HS-27A (cell line): ENCODE data around the gene AKAP10.
"Not testable (repeated sequence)": the region's sequence is repeated elsewhere in the genome, so short reads cannot be mapped to it uniquely, and the experiment has no call there.

Experiments used
- DNase-seq: peaks from one replicate; pipeline ENCODE4 v3.0.0-alpha.2; 2012; ENCODE audit warnings: low read depth, missing footprints

AKAP10 gene, protein sequence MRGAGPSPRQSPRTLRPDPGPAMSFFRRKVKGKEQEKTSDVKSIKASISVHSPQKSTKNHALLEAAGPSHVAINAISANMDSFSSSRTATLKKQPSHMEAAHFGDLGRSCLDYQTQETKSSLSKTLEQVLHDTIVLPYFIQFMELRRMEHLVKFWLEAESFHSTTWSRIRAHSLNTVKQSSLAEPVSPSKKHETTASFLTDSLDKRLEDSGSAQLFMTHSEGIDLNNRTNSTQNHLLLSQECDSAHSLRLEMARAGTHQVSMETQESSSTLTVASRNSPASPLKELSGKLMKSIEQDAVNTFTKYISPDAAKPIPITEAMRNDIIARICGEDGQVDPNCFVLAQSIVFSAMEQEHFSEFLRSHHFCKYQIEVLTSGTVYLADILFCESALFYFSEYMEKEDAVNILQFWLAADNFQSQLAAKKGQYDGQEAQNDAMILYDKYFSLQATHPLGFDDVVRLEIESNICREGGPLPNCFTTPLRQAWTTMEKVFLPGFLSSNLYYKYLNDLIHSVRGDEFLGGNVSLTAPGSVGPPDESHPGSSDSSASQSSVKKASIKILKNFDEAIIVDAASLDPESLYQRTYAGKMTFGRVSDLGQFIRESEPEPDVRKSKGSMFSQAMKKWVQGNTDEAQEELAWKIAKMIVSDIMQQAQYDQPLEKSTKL

GRCh38 chr17:19977293-19978208 is at the start of gene AKAP10:
AKAP10 (minus strand) TSS chr17:19977828; CDS start chr17:19977679, 149 bp downstream.
- peak; percentile 72 for DNase-seq

GRCh38 chr17:20026960-20027359 is 49.3 kb upstream of the AKAP10 start:
- DNase-seq: no peak

GRCh38 chr17:20022701-20023100 is 45.1 kb upstream of the AKAP10 start:
- no peak for DNase-seq

GRCh38 chr17:20016475-20016992 is 38.9 kb upstream of the AKAP10 start:
- DNase-seq: not testable (repeated sequence)

- no peak for DNase-seq
These were observed 34.4 kb upstream of the AKAP10 start for GRCh38 chr17:20012017-20012536.

DNA sequence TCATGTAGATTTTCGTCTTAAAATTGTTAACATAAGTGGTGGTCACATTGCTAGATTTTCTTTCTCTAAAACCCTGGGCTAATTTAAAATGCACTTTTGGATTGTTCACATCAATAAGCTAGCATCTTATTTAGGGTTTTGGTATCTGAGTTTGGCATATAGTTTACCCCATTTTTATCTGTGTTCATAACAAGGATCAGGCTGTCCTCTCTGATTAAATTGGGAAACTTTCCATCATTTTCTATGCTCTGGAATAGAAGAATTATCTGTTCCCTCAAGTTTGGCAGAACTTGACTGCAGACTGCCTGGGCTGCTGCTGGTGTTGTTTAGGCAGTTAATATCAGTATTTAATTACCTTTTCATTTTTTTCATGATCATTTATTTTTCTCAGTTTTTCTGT is 33.3 kb upstream of the AKAP10 start:
- DNase-seq: no peak

DNA sequence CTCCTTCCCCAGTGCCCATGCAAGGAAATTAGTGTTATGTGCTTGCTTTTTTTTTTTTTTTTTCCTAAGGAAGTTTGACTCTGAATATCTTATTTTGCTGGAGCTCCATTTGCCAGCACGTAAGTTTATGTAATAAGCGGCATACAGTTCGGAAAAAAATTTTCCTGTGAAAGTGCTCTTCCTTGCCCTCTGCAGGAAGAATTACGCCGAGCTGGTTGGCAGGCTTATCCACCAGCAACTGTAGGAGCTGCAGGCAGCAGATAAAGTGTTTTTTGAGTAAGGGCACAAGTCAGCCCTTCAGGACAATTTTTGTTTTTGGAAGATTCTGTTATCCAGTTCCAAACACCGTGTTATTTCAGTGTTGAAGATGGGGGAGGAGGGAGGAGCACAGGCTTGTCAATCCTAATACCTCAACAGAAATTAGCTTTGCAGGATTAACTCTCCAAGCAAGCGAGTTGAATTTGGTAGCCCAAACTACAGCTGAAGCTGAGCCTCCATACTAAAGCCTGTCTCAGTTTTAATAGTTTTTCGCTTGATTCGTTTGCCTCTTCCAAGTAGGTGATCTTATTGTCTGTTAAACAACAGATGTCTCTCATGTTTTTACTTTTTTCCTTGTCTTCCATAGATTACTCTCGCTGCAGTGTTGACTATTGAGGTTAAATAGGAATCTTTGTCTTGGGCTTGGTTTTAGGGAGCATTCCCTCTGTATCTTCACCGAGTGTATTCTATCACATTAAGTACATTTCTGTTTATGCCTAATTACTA is 32.7 kb upstream of the AKAP10 start:
- DNase-seq: peak; percentile 26

DNA sequence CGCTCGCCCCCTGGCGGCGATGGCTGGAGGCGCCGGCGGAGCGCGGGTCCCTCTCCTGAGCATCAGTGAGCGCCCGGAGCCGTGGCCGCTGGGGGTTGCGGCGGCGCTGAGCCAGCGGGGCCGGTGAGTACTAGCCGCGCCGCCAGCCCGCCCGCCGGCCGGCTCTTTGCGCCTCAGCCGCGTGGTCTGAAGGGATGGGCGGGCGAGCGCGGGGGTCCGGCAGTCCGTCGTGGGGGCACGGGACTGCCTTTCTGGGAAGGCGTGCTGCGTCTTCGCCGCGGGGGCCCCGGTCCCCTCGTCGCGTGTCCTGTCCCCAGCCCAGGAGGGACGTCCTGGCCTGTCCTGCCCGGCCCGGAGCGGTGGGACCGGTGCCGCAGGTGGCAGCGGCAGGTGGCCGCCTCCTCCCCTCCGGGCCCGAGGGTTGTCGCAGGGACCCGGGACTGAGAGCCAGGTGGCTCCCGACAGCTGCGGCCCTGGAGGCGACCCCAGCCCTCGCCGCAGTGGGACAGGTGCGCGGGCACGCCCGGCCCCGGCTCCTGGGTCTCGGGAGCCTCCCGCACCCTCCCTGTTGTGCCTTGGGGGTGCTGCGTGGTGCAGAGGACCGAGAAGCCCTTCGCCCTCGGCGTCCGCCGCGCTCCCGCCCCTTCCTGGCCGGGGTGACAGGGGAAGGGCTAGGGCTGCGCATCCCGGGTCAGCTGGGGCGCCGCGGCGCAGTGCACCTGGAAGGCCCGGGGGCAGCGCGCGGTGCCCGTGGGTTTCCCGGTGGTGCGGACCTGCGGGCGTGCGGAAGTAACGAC is 31.9 kb upstream of the AKAP10 start, which contains the start of gene SPECC1:
Gene SPECC1 (plus strand): TSS at position 58 of the 797 bp plus-strand sequence. CDS start 87,293 bp downstream, outside the sequence.
- peak; percentile 36 for DNase-seq

DNA sequence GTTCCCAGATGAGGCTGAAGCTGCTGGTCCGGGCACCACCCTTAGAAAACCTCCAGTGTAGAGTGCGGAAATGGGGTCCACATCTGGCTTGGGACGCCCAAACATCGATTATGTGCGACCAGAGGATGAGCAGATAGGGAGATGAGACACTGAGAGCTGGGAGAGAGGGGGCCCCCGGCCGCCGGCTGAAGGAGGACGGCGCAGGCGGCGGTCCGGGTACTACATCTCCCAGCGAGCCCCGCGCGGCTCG is 31.3 kb upstream of the AKAP10 start:
- DNase-seq: peak; percentile 15

DNA sequence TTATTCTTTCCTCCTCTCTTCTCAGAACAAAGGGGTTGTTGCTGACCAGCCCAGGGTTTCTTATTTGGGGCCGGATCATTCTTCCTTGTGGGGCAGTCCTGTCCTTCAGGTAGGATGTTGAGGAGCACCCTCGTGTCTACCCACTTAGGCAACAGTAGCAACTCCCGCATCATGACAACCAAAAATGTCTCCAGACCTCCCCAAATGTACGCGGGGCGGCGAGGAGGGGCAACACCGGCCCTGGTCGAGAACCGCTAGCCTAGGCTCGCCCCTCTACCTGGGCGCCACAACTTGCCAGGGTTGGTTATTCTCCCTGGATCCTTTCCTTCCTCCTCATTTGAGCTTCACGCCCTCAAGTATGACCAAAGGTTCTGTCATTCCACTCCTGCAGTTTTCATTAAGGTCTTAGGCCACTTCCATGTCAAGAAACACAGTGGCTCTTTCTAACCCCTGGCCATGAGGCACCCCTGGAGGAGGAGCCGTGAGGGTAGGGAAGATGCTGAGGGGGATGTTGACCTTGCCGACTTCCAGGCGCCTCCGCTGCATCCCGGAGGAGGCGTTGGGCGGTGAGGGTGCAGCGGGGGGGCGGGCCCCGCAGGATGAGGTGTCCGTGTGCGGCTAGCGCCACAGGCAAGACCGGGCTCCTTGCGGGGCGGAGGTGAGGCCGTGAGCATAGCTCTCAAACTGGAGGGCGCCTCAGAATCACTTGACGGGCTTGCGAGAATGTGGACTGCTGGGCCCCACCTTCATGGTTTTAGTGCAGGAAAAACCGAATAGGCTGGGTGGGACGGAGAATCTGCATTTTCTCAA is 30.8 kb upstream of the AKAP10 start:
- no peak for DNase-seq

- DNase-seq: no peak
These were observed 18.9 kb upstream of the AKAP10 start for GRCh38 chr17:19996502-19996901.

DNA sequence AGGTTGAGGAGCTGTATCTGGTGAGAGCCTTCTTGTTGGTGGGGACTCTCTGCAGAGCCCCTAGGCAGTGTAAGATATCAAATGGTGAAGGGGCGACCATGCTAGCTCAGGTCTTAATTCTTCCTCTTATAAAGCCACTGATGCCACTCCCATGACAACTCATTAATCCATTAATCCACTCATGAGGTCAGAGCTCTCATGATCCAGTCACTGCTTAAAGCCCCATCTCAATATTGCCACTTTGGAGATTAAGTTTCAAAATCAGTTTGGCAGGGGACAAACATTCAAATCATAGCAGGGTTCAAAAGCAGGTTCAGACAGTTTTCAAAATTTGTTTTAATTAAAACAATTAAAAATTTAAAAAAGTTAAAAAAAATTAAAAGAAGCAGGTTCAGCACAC is 18.5 kb upstream of the AKAP10 start:
- DNase-seq: no peak

DNA sequence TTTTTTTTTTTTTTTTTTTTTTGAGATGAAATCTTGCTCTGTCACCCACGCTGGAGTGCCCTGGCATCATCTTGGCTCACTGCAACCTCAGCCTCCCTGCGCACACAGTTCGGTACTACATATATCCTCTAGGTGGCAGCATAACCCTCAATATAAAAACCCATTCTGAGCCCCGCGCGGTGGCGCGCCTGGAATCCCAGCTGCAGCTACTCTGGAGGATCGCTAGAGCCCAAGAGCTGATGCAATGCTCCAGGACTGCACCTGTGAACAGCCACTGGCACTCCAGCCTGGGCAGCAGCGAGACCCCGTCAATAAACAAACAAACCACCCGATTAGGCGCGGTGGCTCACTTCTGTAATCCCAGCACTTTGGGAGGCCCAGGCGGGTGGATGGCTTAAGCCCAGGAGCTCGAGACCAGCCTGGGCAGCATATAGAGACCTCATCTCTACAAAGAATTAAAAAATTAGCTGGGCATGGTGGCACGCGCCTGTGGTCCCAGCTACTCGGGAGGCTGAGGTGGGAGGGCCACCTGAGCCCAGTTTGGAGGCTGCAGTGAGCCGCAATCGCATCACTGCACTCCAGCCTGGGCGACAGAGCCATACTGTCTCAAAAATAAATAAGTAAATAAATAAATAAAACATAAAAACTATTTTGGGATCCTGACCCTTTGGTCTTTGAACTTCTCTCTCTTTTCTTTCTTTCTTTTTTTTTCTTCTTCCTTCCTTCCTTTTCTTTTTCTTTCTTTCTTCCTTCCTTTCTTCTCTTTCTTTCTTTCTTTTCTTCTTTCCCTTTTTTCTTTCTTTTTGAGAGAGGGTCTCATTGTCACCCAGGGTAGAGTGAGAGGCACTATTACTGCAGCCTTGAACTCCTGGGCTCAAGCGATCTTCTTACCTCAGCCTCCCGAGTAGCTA is 15.4 kb upstream of the AKAP10 start:
- DNase-seq: peak; percentile 77

DNA sequence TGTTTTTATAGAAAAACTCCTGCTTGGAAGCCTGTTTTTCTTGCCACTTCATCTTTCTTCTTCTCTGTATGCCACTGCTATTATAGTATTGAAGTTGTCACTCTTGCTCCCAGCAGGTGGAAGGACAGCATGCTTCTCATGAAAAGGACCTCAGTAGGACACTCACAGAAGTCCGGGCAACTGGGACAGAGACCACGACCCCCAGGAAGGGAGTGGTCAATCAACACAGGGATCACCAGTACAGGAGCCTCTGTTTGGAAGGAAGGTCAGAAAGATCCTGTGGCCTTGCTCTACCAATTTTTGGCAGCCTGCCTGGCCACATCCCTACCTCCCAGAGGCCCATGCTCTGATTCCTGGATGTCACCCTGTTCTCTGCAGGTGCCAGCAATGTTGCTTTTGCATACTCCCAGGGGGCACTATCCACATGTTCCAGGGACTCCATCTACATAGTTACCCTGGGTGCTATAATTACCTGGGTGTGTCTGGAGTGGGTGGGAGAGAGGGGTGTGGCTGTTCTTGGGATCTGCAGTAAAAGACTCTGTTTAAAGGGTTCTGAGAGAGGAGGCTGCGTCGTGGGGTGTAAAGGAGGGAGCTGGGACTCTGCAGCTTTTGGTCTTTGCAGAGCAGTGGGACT is 13.7 kb upstream of the AKAP10 start:
- no peak for DNase-seq

GRCh38 chr17:19987897-19988296 is 10.3 kb upstream of the AKAP10 start:
- no peak for DNase-seq

DNA sequence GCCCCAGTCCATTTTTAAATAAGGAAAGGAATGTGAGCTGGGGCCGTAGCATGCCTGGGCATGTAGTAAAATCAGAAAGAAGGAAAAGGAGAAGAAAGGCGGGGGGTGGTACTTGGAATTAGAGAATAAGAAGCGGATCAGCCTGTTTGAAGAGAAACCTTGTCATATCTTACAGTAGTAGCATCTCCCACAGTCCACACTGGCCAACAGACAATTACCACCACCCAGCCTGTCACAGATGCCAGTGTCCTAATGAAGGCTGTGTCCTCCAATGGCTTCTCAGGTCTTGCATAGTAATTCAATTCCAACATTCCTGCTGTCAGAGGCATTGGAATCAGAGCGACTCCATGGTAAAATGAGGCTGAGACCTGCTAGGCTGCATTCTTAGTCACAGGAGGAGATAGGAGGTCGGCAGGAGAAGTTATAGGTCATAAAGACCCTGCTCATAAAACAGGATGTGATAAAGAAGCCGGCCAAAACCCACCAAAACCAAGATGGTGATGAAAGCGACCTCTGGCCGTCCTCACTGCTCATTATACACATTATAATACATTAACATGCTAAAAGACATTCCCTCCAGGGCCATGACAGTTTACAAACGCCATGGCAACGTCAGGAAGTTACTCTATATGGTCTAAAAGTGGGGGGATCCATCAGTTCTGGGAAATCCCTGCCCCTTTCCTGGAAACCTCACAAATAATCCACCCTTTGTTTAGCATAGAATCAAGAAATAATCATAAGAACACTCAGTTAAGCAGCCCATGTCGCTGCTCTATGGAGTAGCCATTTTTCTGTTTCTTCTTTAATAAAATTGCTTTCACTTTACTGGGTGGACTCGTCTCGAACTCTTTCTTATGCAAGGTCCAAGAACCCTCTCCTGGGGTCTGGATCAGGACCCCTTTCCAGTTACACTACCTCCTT is 9.6 kb upstream of the AKAP10 start:
- no peak for DNase-seq
